ENCODE results near the gene PIEZO2.

PIEZO2 gene

DNA sequence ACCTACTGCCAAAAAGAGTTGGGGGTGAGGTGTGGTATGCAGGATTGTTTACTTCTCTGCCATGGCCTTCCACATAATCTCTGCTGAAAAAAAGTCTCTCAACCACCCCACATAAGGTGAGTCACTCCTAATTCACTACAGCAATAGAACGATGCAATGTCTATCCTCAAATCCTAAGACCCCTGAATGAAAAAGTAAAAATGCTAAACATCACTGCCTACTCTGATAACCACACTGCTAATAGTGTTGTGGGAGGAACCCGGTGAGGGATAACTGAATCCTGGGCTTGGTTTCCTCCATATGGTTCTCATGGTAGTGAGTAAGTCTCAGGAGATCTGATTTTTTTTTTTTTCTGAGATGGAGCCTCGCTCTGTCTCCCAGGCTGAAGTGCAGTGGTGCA is 252.5 kb downstream of the PIEZO2 start:
- no peak for DNase-seq (ENCODE audit: insufficient read length, low spot score)
- TF ChIP-seq PAX5 (IDR thresholded peaks at IDR 0.05; ENCODE audit: insufficient read depth, low read length, severe bottlenecking), result no peak
- no peak for TF ChIP-seq SPI1 (IDR thresholded peaks at IDR 0.05; ENCODE audit: low read depth, low read length)
- TF ChIP-seq POLR2A (IDR thresholded peaks at IDR 0.05; ENCODE audit: low read depth, low read length), result no peak
- no peak for TF ChIP-seq POLR2AphosphoS5 (IDR thresholded peaks at IDR 0.05; ENCODE audit: low read depth, low read length)
- no peak for TF ChIP-seq POU2F2 (IDR thresholded peaks at IDR 0.05; ENCODE audit: low read depth, low read length)
- no peak for TF ChIP-seq TAF1 (IDR thresholded peaks at IDR 0.05; ENCODE audit: low read depth, low read length)
- no peak for FAIRE-seq

DNA sequence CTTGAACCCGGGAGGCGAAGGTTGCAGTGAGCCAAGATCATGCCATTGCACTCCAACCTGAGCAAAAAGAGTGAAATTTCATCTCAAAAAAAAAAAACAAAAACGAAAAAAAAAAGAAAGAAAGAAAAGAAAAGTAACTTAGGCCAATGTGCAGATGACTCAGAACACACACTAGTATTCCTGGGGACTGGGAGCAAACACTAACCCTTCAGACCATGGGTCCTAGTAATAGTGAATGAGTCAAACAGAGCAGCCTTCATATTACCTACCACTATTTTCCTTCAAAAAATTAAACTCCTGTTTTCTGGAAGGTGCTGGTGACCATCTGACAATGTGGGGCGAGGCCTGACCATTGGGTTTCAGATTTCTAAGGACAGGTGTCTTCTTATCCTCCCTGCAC is 253.4 kb downstream of the PIEZO2 start:
- DNase-seq (ENCODE audit: insufficient read length, low spot score) (no peak), FAIRE-seq (no peak)
- TF ChIP-seq POLR2A (IDR thresholded peaks at IDR 0.05; ENCODE audit: low read depth, low read length) (no peak), POU2F2 (IDR thresholded peaks at IDR 0.05; ENCODE audit: low read depth, low read length) (no peak), PAX5 (IDR thresholded peaks at IDR 0.05; ENCODE audit: insufficient read depth, low read length, severe bottlenecking) (no peak), POLR2AphosphoS5 (IDR thresholded peaks at IDR 0.05; ENCODE audit: low read depth, low read length) (no peak), TAF1 (IDR thresholded peaks at IDR 0.05; ENCODE audit: low read depth, low read length) (no peak), SPI1 (IDR thresholded peaks at IDR 0.05; ENCODE audit: low read depth, low read length) (no peak)

GRCh38 chr18:10894501-10894900 is 254.9 kb downstream of the PIEZO2 start:
- DNase-seq (ENCODE audit: insufficient read length, low spot score) (no peak), FAIRE-seq (peak; percentile 23)
- TF ChIP-seq TAF1 (IDR thresholded peaks at IDR 0.05; ENCODE audit: low read depth, low read length) (no peak), POU2F2 (IDR thresholded peaks at IDR 0.05; ENCODE audit: low read depth, low read length) (no peak), PAX5 (IDR thresholded peaks at IDR 0.05; ENCODE audit: insufficient read depth, low read length, severe bottlenecking) (no peak), SPI1 (IDR thresholded peaks at IDR 0.05; ENCODE audit: low read depth, low read length) (no peak), POLR2A (IDR thresholded peaks at IDR 0.05; ENCODE audit: low read depth, low read length) (no peak), POLR2AphosphoS5 (IDR thresholded peaks at IDR 0.05; ENCODE audit: low read depth, low read length) (no peak)

DNA sequence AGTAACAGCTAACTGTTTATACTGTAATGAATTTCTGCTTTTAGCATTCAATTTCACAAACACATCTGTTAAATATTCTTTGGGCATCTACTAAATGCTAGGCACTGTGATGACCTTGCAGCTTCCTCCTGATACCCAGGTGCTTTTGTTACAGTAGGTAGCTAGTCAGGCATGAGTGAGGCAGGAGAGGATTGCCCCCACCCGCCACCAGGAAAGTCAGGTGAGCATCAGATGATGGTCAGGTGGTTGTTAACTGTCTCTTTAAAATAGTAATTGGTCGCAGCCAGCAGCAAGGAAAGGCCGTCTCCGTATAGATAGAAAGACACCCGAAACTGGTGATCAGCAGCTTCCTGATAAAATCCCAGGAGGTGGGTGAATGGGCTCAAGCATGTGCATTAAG is 255.6 kb downstream of the PIEZO2 start:
- TF ChIP-seq PAX5 (IDR thresholded peaks at IDR 0.05; ENCODE audit: insufficient read depth, low read length, severe bottlenecking), result no peak
- TF ChIP-seq SPI1 (IDR thresholded peaks at IDR 0.05; ENCODE audit: low read depth, low read length), result no peak
- no peak for TF ChIP-seq POU2F2 (IDR thresholded peaks at IDR 0.05; ENCODE audit: low read depth, low read length)
- FAIRE-seq (peak; percentile 84), DNase-seq (ENCODE audit: insufficient read length, low spot score) (no peak)

GRCh38 chr18:10893196-10893595 is 256.2 kb downstream of the PIEZO2 start:
- DNase-seq (ENCODE audit: insufficient read length, low spot score), result no peak
- FAIRE-seq, result peak; percentile 64
- TF ChIP-seq SPI1 (IDR thresholded peaks at IDR 0.05; ENCODE audit: low read depth, low read length), result no peak
- no peak for TF ChIP-seq PAX5 (IDR thresholded peaks at IDR 0.05; ENCODE audit: insufficient read depth, low read length, severe bottlenecking)
- TF ChIP-seq POU2F2 (IDR thresholded peaks at IDR 0.05; ENCODE audit: low read depth, low read length), result no peak
- TF ChIP-seq TAF1 (IDR thresholded peaks at IDR 0.05; ENCODE audit: low read depth, low read length), result no peak
- no peak for TF ChIP-seq POLR2AphosphoS5 (IDR thresholded peaks at IDR 0.05; ENCODE audit: low read depth, low read length)
- TF ChIP-seq POLR2A (IDR thresholded peaks at IDR 0.05; ENCODE audit: low read depth, low read length), result no peak

- TF ChIP-seq SPI1 (IDR thresholded peaks at IDR 0.05; ENCODE audit: low read depth, low read length) (no peak), POLR2AphosphoS5 (IDR thresholded peaks at IDR 0.05; ENCODE audit: low read depth, low read length) (no peak), TAF1 (IDR thresholded peaks at IDR 0.05; ENCODE audit: low read depth, low read length) (no peak)
- DNase-seq (ENCODE audit: insufficient read length, low spot score) (no peak), FAIRE-seq (no peak)
These were observed 256.6 kb downstream of the PIEZO2 start for GRCh38 chr18:10892786-10893185.

- no peak for TF ChIP-seq SPI1 (IDR thresholded peaks at IDR 0.05; ENCODE audit: low read depth, low read length)
- no peak for TF ChIP-seq POLR2A (IDR thresholded peaks at IDR 0.05; ENCODE audit: low read depth, low read length)
- no peak for TF ChIP-seq TAF1 (IDR thresholded peaks at IDR 0.05; ENCODE audit: low read depth, low read length)
- TF ChIP-seq POLR2AphosphoS5 (IDR thresholded peaks at IDR 0.05; ENCODE audit: low read depth, low read length), result no peak
- TF ChIP-seq PAX5 (IDR thresholded peaks at IDR 0.05; ENCODE audit: insufficient read depth, low read length, severe bottlenecking), result no peak
- no peak for TF ChIP-seq POU2F2 (IDR thresholded peaks at IDR 0.05; ENCODE audit: low read depth, low read length)
- DNase-seq (ENCODE audit: insufficient read length, low spot score), result no peak
- FAIRE-seq, result peak; percentile 38
These were observed 259.3 kb downstream of the PIEZO2 start for GRCh38 chr18:10890022-10890421.

DNA sequence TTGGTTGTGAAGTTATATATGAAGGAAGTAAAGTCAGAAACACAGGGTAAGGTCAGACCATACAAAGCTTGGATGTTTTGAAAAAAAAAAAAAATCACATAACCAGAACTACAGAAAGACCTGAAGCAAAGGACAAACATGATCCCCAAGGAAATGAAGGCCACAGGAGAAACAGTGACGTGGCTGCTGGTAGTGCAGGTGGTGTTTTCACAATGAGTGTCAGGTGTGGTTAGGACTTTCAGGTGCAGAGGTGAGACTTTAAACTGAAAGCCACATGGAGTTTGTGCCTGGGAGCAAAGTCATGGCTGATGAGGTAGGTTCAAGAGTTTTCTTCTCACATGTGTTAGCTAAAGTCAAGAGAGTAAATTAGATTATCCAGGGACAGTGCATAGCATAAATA is 270.7 kb downstream of the PIEZO2 start:
- no peak for TF ChIP-seq PAX5 (IDR thresholded peaks at IDR 0.05; ENCODE audit: insufficient read depth, low read length, severe bottlenecking)
- peak; percentile 22; the same call in 1 of the 2 replicates for TF ChIP-seq POLR2AphosphoS5 (IDR thresholded peaks at IDR 0.05; ENCODE audit: low read depth, low read length)
- peak; percentile 92 for FAIRE-seq
- peak; percentile 41 for DNase-seq (ENCODE audit: insufficient read length, low spot score)

DNA sequence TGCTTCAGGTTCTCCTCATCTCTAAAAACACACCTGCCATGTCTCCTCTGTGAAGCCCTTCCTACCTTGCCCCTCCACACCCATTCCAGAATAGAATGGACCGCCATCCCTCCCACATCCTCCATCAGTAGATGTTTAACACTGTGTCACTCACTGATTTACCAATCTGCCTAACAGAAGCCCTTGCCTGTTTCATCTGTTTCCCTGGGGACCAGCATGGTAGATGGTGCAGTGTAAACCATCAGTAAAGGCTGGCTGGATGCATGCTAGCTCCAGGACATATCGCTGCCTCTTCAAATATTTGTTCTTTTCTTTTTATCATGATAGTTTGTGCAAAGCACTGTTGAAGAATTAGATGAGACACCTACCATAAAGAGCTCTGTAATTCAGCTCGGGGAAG is 271.4 kb downstream of the PIEZO2 start:
- no peak for DNase-seq (ENCODE audit: insufficient read length, low spot score)
- FAIRE-seq, result peak; percentile 80
- TF ChIP-seq POLR2A (IDR thresholded peaks at IDR 0.05; ENCODE audit: low read depth, low read length) (no peak), TAF1 (IDR thresholded peaks at IDR 0.05; ENCODE audit: low read depth, low read length) (no peak), POU2F2 (IDR thresholded peaks at IDR 0.05; ENCODE audit: low read depth, low read length) (no peak), PAX5 (IDR thresholded peaks at IDR 0.05; ENCODE audit: insufficient read depth, low read length, severe bottlenecking) (no peak), SPI1 (IDR thresholded peaks at IDR 0.05; ENCODE audit: low read depth, low read length) (no peak), POLR2AphosphoS5 (IDR thresholded peaks at IDR 0.05; ENCODE audit: low read depth, low read length) (no peak)

DNA sequence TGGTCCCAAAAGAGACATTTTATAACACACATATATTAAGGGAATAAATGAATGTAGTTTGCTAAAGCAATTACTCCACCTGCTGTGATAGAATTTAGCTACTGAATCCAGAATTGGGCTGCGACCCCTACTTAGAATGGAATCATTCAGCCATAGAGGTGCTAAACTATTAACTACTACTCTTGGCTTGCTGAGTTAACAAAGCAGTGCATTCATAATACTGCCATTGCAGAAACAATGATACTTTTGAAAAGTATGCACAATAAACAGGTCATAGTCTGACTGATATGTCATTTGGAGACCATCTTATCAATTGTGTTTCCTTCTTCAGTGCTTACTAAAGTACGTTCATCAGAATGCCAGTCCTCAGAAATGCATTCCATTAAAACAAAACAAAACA is 273.6 kb downstream of the PIEZO2 start:
- FAIRE-seq (peak; percentile 78), DNase-seq (ENCODE audit: insufficient read length, low spot score) (no peak)
- no peak for TF ChIP-seq SPI1 (IDR thresholded peaks at IDR 0.05; ENCODE audit: low read depth, low read length)
- TF ChIP-seq PAX5 (IDR thresholded peaks at IDR 0.05; ENCODE audit: insufficient read depth, low read length, severe bottlenecking), result no peak
- TF ChIP-seq TAF1 (IDR thresholded peaks at IDR 0.05; ENCODE audit: low read depth, low read length), result no peak
- no peak for TF ChIP-seq POU2F2 (IDR thresholded peaks at IDR 0.05; ENCODE audit: low read depth, low read length)
- no peak for TF ChIP-seq POLR2AphosphoS5 (IDR thresholded peaks at IDR 0.05; ENCODE audit: low read depth, low read length)
- TF ChIP-seq POLR2A (IDR thresholded peaks at IDR 0.05; ENCODE audit: low read depth, low read length), result no peak

All from GM12891 (cell line).